Gastroesophageal sphincter (tissue), 4 donors: Measurements from ENCODE around the gene SYTL2. TPM values are rescaled to one million over a fixed set of nuclear protein-coding genes. Genes with fewer than 3 reads are reported as not detected.

Source experiments
- ATAC-seq: fragments of 150-250 bp; one replicate; pipeline ENCODE4 v1.9.1; 2016; ENCODE audit warnings: mild to moderate bottlenecking, moderate library complexity
- H3K27ac ChIP-seq, 4 donors: fragments of 200-600 bp; sonication (generic) in 3 of 4; 1 replicate in 3 of 4; 2 replicates in 1 of 4; pipeline ENCODE4 v1.5.1; 2016 to 2019
- H3K27me3 ChIP-seq: fragments of 200-600 bp; sonication (generic); one replicate; pipeline ENCODE4 v1.5.1; 2019
- H3K36me3 ChIP-seq, 2 donors: fragments of 200-600 bp; sonication (generic); one replicate each; pipeline ENCODE4 v1.5.1; 2019; ENCODE audit warnings: control low read depth in 1 of 2
- H3K4me1 ChIP-seq, 3 donors: fragments of 200-600 bp; sonication (generic); 1 replicate in 2 of 3; 2 replicates in 1 of 3; pipeline ENCODE4 v1.5.1; 2016 to 2019; ENCODE audit warnings: control low read depth in 2 of 3
- H3K4me3 ChIP-seq, 2 donors: fragments of 200-600 bp; sonication (generic); one replicate each; pipeline ENCODE4 v1.5.1; 2019; ENCODE audit warnings: mild to moderate bottlenecking in 1 of 2, moderate library complexity in 1 of 2
- H3K9me3 ChIP-seq, 3 donors: fragments of 200-600 bp; sonication (generic); one replicate each; pipeline ENCODE4 v1.5.1; 2017 to 2019; ENCODE audit warnings: control low read depth in 2 of 3
- EP300 ChIP-seq: sonication (generic); formaldehyde crosslinking; IDR thresholded peaks from one replicate; pipeline ENCODE4 v1.6.1; 2017; ENCODE audit warnings: antibody characterized with exemption, mild to moderate bottlenecking
- POLR2A ChIP-seq, 2 donors: fragments of 450-650 bp; IDR thresholded peaks; one replicate each; pipeline ENCODE4 v1.6.1; 2017; ENCODE audit warnings: antibody characterized with exemption in 2 of 2, mild to moderate bottlenecking in 2 of 2, moderate library complexity in 1 of 2
- POLR2AphosphoS5 ChIP-seq: sonication (generic); formaldehyde crosslinking; IDR thresholded peaks from one replicate; pipeline ENCODE4 v1.6.1; 2017; ENCODE audit warnings: antibody characterized with exemption
- WGBS, 2 donors: methylation state at CpG; one replicate each; pipeline ENCODE4 v1.1.5; 2018; ENCODE audit warnings: low coverage in 1 of 2; 5-methylcytosine and 5-hydroxymethylcytosine counted together
- total RNA-seq, 4 donors: library from RNA; depleted of rRNA; stranded (reverse); fragments of >200 nt; gene quantifications; one replicate each; pipeline ENCODE4 v1.1.0, GENCODE V29; 2016
- TF ChIP-seq, protein P1 (sequence below), 4 experiments: fragments of 200-600 bp in 2 of 4; fragments of 450-650 bp in 2 of 4; sonication (generic) in 1 of 4; IDR thresholded peaks; one replicate each; pipeline ENCODE4 v1.5.1; 2017 to 2019; ENCODE audit warnings: antibody characterized with exemption in 4 of 4, mild to moderate bottlenecking in 2 of 4, moderate library complexity in 2 of 4

Gene SYTL2
- total RNA-seq, 4 donors from 2014 or later = 4.7 to 23.6 (median 8.4) TPM

DNA sequence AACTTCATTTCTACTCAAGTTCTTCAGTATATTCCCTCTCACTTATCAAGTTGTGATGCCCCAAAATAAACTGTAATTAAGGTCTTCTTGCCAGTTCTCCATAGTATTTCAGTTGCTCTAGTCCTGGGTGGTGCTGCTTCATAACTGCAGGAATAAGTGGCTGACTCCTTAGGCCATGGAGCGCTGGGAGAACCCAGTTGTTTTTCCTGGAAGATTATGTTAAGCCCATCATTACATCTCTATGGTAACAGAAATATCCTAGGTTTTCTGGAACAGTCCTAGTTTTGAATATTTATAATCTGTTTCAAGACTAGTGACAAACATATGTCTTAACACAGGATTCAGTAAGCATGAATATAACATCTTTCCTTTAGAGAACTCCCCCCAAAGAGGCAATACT, 7.6 kb downstream of the SYTL2 start:
- Histone ChIP-seq H3K36me3 (no peaks in the 10 kb centered on the region), H3K4me1 (no peaks in the 10 kb centered on the region), H3K9me3 (no peaks in the 10 kb centered on the region), H3K27me3 (no peaks in the 10 kb centered on the region), H3K27ac (no peak overlapping the region), H3K4me3 (no peak overlapping the region)
- ATAC-seq = no peak
- WGBS, 2 donors = 100% methylated on average over 1 of the region's 1 CpG; no CpG with 5 or more reads in 1 of the 2 donors
- TF ChIP-seq EP300 (no peak), POLR2AphosphoS5 (no peak), POLR2A (IDR thresholded peaks at IDR 0.05) (no peak)
- TF ChIP-seq, protein P1, sequence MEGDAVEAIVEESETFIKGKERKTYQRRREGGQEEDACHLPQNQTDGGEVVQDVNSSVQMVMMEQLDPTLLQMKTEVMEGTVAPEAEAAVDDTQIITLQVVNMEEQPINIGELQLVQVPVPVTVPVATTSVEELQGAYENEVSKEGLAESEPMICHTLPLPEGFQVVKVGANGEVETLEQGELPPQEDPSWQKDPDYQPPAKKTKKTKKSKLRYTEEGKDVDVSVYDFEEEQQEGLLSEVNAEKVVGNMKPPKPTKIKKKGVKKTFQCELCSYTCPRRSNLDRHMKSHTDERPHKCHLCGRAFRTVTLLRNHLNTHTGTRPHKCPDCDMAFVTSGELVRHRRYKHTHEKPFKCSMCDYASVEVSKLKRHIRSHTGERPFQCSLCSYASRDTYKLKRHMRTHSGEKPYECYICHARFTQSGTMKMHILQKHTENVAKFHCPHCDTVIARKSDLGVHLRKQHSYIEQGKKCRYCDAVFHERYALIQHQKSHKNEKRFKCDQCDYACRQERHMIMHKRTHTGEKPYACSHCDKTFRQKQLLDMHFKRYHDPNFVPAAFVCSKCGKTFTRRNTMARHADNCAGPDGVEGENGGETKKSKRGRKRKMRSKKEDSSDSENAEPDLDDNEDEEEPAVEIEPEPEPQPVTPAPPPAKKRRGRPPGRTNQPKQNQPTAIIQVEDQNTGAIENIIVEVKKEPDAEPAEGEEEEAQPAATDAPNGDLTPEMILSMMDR (IDR thresholded peaks at IDR 0.05) = no peak

DNA sequence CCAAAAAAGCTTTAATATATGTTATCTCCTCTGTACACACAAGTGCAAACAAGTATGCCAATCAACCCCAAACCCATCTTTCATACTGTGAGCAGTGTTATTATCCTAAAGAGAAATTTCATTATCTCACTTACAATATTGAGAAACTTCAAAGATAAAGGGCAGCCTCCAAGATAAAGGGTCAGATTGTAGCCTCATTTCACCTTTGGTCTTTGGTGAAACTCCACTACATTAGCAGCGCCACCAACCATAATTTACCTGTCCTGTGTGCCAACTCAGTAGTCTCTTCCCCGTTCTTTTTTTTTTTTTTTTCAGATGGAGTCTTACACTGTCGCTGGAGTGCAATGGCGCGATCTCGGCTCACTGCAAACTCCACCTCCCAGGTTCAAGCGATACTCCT, 9.4 kb downstream of the SYTL2 start:
- ATAC-seq = no peak
- TF ChIP-seq, protein P1 (IDR thresholded peaks at IDR 0.05) = no peak
- TF ChIP-seq EP300 (no peak), POLR2AphosphoS5 (no peak), POLR2A (IDR thresholded peaks at IDR 0.05) (no peak)
- 92 to 97% methylated on average over 2 to 4 of the region's 7 CpGs for WGBS, 2 donors
- no peaks in the 10 kb centered on the region for H3K4me1 ChIP-seq
- no peaks in the 10 kb centered on the region for H3K27me3 ChIP-seq
- H3K36me3 ChIP-seq = no peaks in the 10 kb centered on the region
- no peak overlapping the region for H3K4me3 ChIP-seq
- no peak overlapping the region for H3K27ac ChIP-seq
- H3K9me3 ChIP-seq = no peaks in the 10 kb centered on the region

DNA sequence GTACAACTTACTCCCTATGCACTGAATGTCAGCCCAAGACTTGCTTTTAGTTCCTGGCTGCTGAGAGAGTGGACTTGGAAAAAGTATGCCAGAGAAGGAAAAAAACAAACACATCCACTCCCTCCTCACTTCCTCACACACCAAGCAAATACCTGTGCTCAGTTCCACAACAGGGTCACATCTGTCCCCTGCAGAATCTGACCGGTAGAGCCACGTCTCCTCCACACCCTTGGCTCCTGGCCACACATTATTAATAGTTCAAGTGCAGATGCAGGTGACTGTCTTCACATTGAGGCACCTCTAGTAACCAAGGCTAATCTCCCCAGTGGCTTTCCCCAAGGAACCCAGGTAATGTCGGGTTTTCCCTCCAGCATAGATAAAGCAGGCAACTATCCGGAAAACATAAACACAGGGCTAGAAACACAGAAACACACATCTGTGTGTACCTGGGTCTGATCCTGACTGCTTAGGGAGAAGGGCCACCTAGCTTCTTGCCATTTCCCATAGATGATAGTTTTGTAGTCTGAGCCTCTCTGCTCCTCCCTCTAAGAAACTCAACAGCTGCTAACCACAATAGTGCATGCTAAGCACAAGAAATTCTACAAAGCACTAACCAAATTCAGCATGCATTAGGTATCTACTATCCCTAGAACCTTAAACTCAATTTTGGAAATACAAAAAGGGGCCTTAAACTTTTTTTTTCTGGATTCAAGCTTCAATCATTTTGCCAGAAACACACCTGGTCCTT, 10.2 kb downstream of the SYTL2 start:
- Histone ChIP-seq H3K9me3 (no peaks in the 10 kb centered on the region), H3K27ac (no peak overlapping the region), H3K4me1 (no peaks in the 10 kb centered on the region), H3K36me3 (no peaks in the 10 kb centered on the region), H3K27me3 (no peaks in the 10 kb centered on the region), H3K4me3 (no peak overlapping the region)
- TF ChIP-seq, protein P1 (IDR thresholded peaks at IDR 0.05) = no peak
- no peak for TF ChIP-seq POLR2AphosphoS5
- TF ChIP-seq POLR2A (IDR thresholded peaks at IDR 0.05) = no peak
- TF ChIP-seq EP300 = no peak
- no peak for ATAC-seq
- WGBS, 2 donors = 52 to 80% methylated on average over 1 to 2 of the region's 4 CpGs

DNA sequence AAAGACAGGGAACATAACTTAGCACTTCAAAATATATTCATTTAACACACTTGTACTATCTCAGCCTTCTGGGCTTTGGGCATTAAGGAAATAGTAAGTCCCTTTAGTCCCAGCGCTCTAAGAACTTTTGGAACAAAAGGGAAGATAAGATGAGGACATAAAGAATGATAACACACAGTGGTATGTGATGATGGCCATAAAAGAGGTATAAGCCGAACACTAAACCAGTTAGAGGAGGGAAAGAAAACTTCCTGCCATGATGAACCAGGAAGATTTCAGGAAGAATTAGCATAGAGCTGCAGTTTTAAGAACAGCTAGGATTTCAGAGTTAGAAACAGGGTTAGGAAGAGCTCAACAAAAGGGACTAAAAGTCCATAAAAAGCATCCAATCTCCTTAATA, 11.8 kb downstream of the SYTL2 start:
- H3K27ac ChIP-seq = no peak overlapping the region
- no peak for ATAC-seq
- H3K27me3 ChIP-seq = no peaks in the 10 kb centered on the region
- TF ChIP-seq, protein P1 (IDR thresholded peaks at IDR 0.05) = no peak
- TF ChIP-seq EP300 (no peak), POLR2AphosphoS5 (no peak), POLR2A (IDR thresholded peaks at IDR 0.05) (no peak)
- WGBS, 2 donors = 86 to 90% methylated on average over 2 of the region's 2 CpGs
- no peaks in the 10 kb centered on the region for H3K4me1 ChIP-seq
- H3K4me3 ChIP-seq = no peak overlapping the region
- H3K9me3 ChIP-seq = no peaks in the 10 kb centered on the region
- H3K36me3 ChIP-seq = no peaks in the 10 kb centered on the region

DNA sequence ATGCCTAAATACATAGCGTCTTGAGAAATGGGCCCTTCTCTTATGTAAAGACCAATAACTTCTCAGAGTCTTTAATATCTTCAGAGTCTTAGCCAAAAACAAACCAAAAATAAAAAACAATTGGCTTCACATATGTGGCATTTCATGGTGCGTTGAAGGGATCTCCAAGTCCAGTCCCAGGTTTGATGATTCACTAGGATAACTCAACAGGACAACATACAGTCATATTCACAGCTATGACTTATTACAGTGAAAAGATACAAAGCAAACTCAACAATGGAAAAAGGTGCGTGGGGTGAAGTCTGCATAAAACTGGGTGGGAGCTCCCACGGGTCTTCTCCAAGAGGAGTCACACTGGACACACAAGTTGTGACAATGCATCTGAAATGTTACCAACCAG, 12.6 kb downstream of the SYTL2 start:
- no peaks in the 10 kb centered on the region for H3K27me3 ChIP-seq
- no peaks in the 10 kb centered on the region for H3K9me3 ChIP-seq
- no peak for ATAC-seq
- TF ChIP-seq POLR2A (IDR thresholded peaks at IDR 0.05) (no peak), EP300 (no peak), POLR2AphosphoS5 (no peak)
- TF ChIP-seq, protein P1 (IDR thresholded peaks at IDR 0.05) = no peak
- no peak overlapping the region for H3K27ac ChIP-seq
- WGBS, 2 donors = 89 to 93% methylated on average over 3 to 4 of the region's 4 CpGs
- no peaks in the 10 kb centered on the region for H3K36me3 ChIP-seq
- no peaks in the 10 kb centered on the region for H3K4me1 ChIP-seq
- H3K4me3 ChIP-seq = no peak overlapping the region
